ENCODE results near the gene HMGCR. TPM values are rescaled to one million over a fixed set of nuclear protein-coding genes. Genes with fewer than 3 reads are reported as not detected.

The HMGCR gene
- total RNA-seq, 6 donors from 2014 or later = 29.3 to 93.7 (median 72.5) TPM

DNA sequence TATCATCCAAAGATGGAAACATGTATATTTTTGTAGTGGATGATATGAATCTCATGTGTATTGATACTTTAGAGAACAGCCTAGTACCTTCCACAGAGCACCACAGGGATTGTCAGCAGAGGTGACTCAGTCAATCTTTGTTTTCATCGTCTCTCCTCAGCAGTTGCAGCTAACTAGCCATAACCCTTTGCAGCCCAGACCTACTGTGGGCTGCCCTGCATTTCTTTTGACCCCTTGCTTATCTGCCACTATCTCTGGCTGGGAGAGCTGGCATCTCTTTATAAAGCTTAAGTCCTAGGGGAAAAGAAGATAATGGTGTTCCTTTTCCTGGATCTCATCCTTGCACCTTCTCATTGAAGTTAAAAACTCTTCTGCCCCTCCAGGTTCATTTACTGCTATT is 28.7 kb downstream of the HMGCR start:
- Histone ChIP-seq H3K27me3 (no peaks in the 10 kb centered on the region), H3K4me1 (peaks cover 0 to 11% (median 5%) of the 10 kb centered on the region in 4 donors), H3K4me3 (no peak overlapping the region), H3K27ac (no peak overlapping the region), H3K9me3 (no peaks in the 10 kb centered on the region), H3K36me3 (peaks cover 0 to 18% (median 7%) of the 10 kb centered on the region in 4 donors)
- DNase-seq (no peak), ATAC-seq (ENCODE audit: low FRiP score in 2 of 2) (no peak)
- 53 to 54% methylated on average over 1 of the region's 1 CpG for WGBS, 2 donors
- no peak for TF ChIP-seq POLR2AphosphoS5 (IDR thresholded peaks at IDR 0.05)
- TF ChIP-seq, protein P1, sequence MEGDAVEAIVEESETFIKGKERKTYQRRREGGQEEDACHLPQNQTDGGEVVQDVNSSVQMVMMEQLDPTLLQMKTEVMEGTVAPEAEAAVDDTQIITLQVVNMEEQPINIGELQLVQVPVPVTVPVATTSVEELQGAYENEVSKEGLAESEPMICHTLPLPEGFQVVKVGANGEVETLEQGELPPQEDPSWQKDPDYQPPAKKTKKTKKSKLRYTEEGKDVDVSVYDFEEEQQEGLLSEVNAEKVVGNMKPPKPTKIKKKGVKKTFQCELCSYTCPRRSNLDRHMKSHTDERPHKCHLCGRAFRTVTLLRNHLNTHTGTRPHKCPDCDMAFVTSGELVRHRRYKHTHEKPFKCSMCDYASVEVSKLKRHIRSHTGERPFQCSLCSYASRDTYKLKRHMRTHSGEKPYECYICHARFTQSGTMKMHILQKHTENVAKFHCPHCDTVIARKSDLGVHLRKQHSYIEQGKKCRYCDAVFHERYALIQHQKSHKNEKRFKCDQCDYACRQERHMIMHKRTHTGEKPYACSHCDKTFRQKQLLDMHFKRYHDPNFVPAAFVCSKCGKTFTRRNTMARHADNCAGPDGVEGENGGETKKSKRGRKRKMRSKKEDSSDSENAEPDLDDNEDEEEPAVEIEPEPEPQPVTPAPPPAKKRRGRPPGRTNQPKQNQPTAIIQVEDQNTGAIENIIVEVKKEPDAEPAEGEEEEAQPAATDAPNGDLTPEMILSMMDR (IDR thresholded peaks at IDR 0.05) = no peak
- no peak for TF ChIP-seq POLR2A (IDR thresholded peaks at IDR 0.05)
- no peak for TF ChIP-seq EP300 (IDR thresholded peaks at IDR 0.05)

DNA sequence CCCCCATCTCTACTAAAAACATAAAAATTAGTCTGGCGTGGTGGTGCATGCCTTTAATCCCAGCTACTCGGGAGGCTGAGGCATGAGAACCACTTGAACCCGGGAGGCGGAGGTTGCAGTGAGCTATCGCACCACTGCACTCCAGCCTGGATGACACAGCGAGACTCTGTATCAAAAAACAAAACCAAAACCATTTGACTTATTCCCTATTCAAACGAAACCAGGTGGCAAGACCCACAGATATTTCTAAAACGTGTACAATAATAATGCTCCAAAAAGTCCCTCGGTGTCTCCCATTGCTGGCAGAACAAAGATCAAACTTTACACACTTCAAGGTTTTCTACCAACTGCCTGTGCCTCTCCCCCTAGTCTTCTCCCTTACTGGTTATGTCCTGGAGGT is 29.8 kb downstream of the HMGCR start:
- Histone ChIP-seq H3K36me3 (peaks cover 0 to 9% (median under 1%) of the 10 kb centered on the region in 4 donors), H3K4me1 (peaks cover 0 to 11% (median 5%) of the 10 kb centered on the region in 4 donors), H3K4me3 (no peak overlapping the region), H3K27me3 (no peaks in the 10 kb centered on the region), H3K27ac (no peak overlapping the region), H3K9me3 (no peaks in the 10 kb centered on the region)
- TF ChIP-seq, protein P1 (IDR thresholded peaks at IDR 0.05) = no peak
- TF ChIP-seq POLR2A (IDR thresholded peaks at IDR 0.05) = no peak
- TF ChIP-seq EP300 (IDR thresholded peaks at IDR 0.05) = no peak
- no peak for TF ChIP-seq POLR2AphosphoS5 (IDR thresholded peaks at IDR 0.05)
- DNase-seq (no peak), ATAC-seq (ENCODE audit: low FRiP score in 2 of 2) (no peak)
- 86 to 90% methylated on average over 9 of the region's 9 CpGs for whole genome bisulfite sequencing, 2 donors

- Histone ChIP-seq H3K27me3 (no peaks in the 10 kb centered on the region), H3K9me3 (no peaks in the 10 kb centered on the region), H3K4me3 (no peak overlapping the region), H3K36me3 (peaks cover 0 to 3% (median 0%) of the 10 kb centered on the region in 4 donors), H3K27ac (no peak overlapping the region), H3K4me1 (peaks cover 0 to 11% (median 5%) of the 10 kb centered on the region in 4 donors)
- no peak for ATAC-seq (ENCODE audit: low FRiP score in 2 of 2)
- TF ChIP-seq POLR2A (IDR thresholded peaks at IDR 0.05) = no peak
- TF ChIP-seq, protein P1 (IDR thresholded peaks at IDR 0.05) = no peak
- TF ChIP-seq EP300 (IDR thresholded peaks at IDR 0.05) = no peak
- no peak for TF ChIP-seq POLR2AphosphoS5 (IDR thresholded peaks at IDR 0.05)
- no peak for DNase-seq
These were observed 30.4 kb downstream of the HMGCR start for GRCh38 chr5:75367401-75367800.

- Histone ChIP-seq H3K4me1 (peaks cover 0 to 11% (median 1%) of the 10 kb centered on the region in 4 donors), H3K27me3 (no peaks in the 10 kb centered on the region), H3K36me3 (peaks cover 0 to 10% (median 0%) of the 10 kb centered on the region in 4 donors), H3K4me3 (no peak overlapping the region), H3K27ac (no peak overlapping the region), H3K9me3 (no peaks in the 10 kb centered on the region)
- DNase-seq (no peak), ATAC-seq (ENCODE audit: low FRiP score in 2 of 2) (no peak)
- TF ChIP-seq EP300 (IDR thresholded peaks at IDR 0.05) (no peak), POLR2A (IDR thresholded peaks at IDR 0.05) (no peak), POLR2AphosphoS5 (IDR thresholded peaks at IDR 0.05) (no peak)
- TF ChIP-seq, protein P1 (IDR thresholded peaks at IDR 0.05) = no peak
- 85 to 90% methylated on average over 4 of the region's 4 CpGs for WGBS, 2 donors
These were observed 31.4 kb downstream of the HMGCR start for GRCh38 chr5:75368391-75368790.

DNA sequence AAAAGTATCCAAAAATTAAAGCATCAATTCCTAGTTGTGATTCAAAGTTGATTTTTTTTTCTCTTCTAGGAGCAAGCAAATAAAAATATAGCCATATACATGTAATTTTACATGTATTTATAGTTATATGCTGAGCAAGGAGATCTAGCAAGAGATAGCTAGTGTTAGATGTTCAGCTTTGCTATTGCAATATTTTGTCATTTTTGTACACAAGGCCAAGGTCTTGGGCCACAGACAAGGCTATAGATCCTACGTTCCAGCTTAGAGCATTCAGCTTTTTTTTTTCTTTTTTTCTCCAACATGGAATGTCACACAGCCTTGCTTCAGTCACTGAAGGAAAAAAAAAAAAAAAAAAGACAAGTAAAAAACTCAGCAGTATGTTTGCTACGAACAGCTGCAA is 36.8 kb downstream of the HMGCR start:
- DNase-seq = no peak
- peaks cover under 1 to 52% (median 14%) of the 10 kb centered on the region in 4 donors for H3K36me3 ChIP-seq

More for the DNA sequence above, 36.8 kb downstream of the HMGCR start:
- TF ChIP-seq, protein P1 (IDR thresholded peaks at IDR 0.05) = no peak
- TF ChIP-seq POLR2A (IDR thresholded peaks at IDR 0.05) = no peak
- TF ChIP-seq EP300 (IDR thresholded peaks at IDR 0.05) = no peak
- TF ChIP-seq POLR2AphosphoS5 (IDR thresholded peaks at IDR 0.05) = no peak
- WGBS, 2 donors = 77 to 81% methylated on average over 2 of the region's 2 CpGs
- no peak overlapping the region for H3K27ac ChIP-seq
- H3K27me3 ChIP-seq = no peaks in the 10 kb centered on the region
- H3K4me3 ChIP-seq = no peak overlapping the region
- H3K4me1 ChIP-seq = no peaks in the 10 kb centered on the region
- ATAC-seq (ENCODE audit: low FRiP score in 2 of 2) = no peak
- H3K9me3 ChIP-seq = no peaks in the 10 kb centered on the region
